K562 (cell line): ENCODE data around the gene NEU1. TPM values are rescaled to one million over a fixed set of nuclear protein-coding genes. Genes with fewer than 3 reads are reported as not detected.

ENCODE experiments used
- ARID3A ChIP-seq: IDR thresholded peaks from 2 replicates; pipeline ENCODE4 v1.6.1; 2012; ENCODE audit warnings: low read depth, low read length, improper control_type of control experiment, borderline replicate concordance
- ATF4 ChIP-seq: fragments of 450-650 bp; formaldehyde crosslinking; IDR thresholded peaks from 2 replicates; pipeline ENCODE4 v1.4.0; 2022; ENCODE audit warnings: mild to moderate bottlenecking, moderate library complexity
- BCL6 ChIP-seq: fragments of 250-450 bp; sonication (Bioruptor Pico); IDR thresholded peaks from 2 replicates; pipeline ENCODE4 v1.4.0; 2020
- BRF2 ChIP-seq: IDR thresholded peaks from 3 replicates; pipeline ENCODE4 v1.6.1; 2011; ENCODE audit warnings: borderline replicate concordance, mild to moderate bottlenecking; ENCODE audit not compliant: insufficient read length, insufficient read depth
- FOXJ3 ChIP-seq: sonication (generic); formaldehyde crosslinking; IDR thresholded peaks from 2 replicates; pipeline ENCODE4 v1.4.0; 2020; ENCODE audit warnings: mild to moderate bottlenecking, missing genetic modification reagents
- GTF2E2 ChIP-seq: fragments of 200-800 bp; sonication (Bioruptor generic); IDR thresholded peaks from 2 replicates; pipeline ENCODE4 v1.6.1; 2016; ENCODE audit warnings: missing genetic modification characterization, missing compliant biosample characterization
- HBP1 ChIP-seq: fragments of 450-650 bp; formaldehyde crosslinking; IDR thresholded peaks from 2 replicates; pipeline ENCODE4 v1.4.0; 2022; ENCODE audit warnings: missing genetic modification characterization
- MAFF ChIP-seq: IDR thresholded peaks from 2 replicates; pipeline ENCODE4 v1.6.1; 2012; ENCODE audit warnings: low read length, improper control_type of control experiment
- NR1H2 ChIP-seq: sonication (generic); formaldehyde crosslinking; IDR thresholded peaks from 2 replicates; pipeline ENCODE4 v1.4.0; 2020; ENCODE audit warnings: mild to moderate bottlenecking, missing genetic modification reagents
- PATZ1 ChIP-seq: fragments of 250-450 bp; sonication (Bioruptor Pico); IDR thresholded peaks from 2 replicates; pipeline ENCODE4 v1.5.0; 2020; ENCODE audit warnings: mild to moderate bottlenecking, borderline replicate concordance
- POLR2H ChIP-seq: IDR thresholded peaks from 2 replicates; pipeline ENCODE4 v1.6.1; 2016; ENCODE audit warnings: missing genetic modification characterization, low read depth, mild to moderate bottlenecking, control low read depth, missing compliant biosample characterization, moderate library complexity
- TGIF2 ChIP-seq: sonication (generic); formaldehyde crosslinking; IDR thresholded peaks from 2 replicates; pipeline ENCODE4 v1.8.1; 2022; ENCODE audit warnings: mild to moderate bottlenecking, missing genetic modification reagents, moderate library complexity
- VEZF1 ChIP-seq: fragments of 200-800 bp; sonication (Bioruptor generic); IDR thresholded peaks from 2 replicates; pipeline ENCODE4 v1.6.1; 2017; ENCODE audit warnings: missing genetic modification characterization, missing compliant biosample characterization
- XRCC5 ChIP-seq: fragments of 200-400 bp; formaldehyde crosslinking; IDR thresholded peaks from 2 replicates; pipeline ENCODE4 v1.6.1; 2017; ENCODE audit warnings: low read depth, mild to moderate bottlenecking, low read length
- ZNF239 ChIP-seq: fragments of 250-450 bp; sonication (Bioruptor Pico); IDR thresholded peaks from 2 replicates; pipeline ENCODE4 v1.4.0; 2020; ENCODE audit warnings: mild to moderate bottlenecking
- ZNF354B ChIP-seq: fragments of 250-450 bp; sonication (Bioruptor Pico); IDR thresholded peaks from 2 replicates; pipeline ENCODE4 v1.4.0; 2020
- ZNF444 ChIP-seq: fragments of 250-450 bp; sonication (Bioruptor Pico); IDR thresholded peaks from 2 replicates; pipeline ENCODE4 v1.4.0; 2020; ENCODE audit warnings: mild to moderate bottlenecking, moderate library complexity
- ZNF644 ChIP-seq: fragments of 200-800 bp; sonication (Bioruptor generic); IDR thresholded peaks from 2 replicates; pipeline ENCODE4 v1.6.1; 2016; ENCODE audit warnings: low read depth, missing genetic modification characterization, missing compliant biosample characterization
- ZNF655 ChIP-seq: fragments of 250-450 bp; sonication (Bioruptor Pico); IDR thresholded peaks from 2 replicates; pipeline ENCODE4 v1.5.0; 2021
- polyA plus RNA-seq, 8 experiments: library from polyadenylated mRNA; depleted of rRNA in 4 of 8; stranded (reverse) in 5 of 8; unstranded in 3 of 8; fragments of >200 nt; fragmentation: Nextera tagmentation in 2 of 8; fragmentation: Illumina TruSeq in 1 of 8; extraction: Ambion mirVana in 2 of 8; extraction: Trizol in 1 of 8; gene quantifications; 2 replicates each; pipeline versions ENCODE4 v1.2.1 to v1.2.3, GENCODE V29; 2011 to 2014; ENCODE audit warnings: inconsistent platforms in 1 of 8, missing spikeins in 1 of 8
- total RNA-seq, 7 experiments: library from RNA; depleted of rRNA in 6 of 7; stranded (reverse); fragments of >200 nt in 6 of 7; fragmentation: Illumina TruSeq in 2 of 7; extraction: Trizol in 2 of 7; gene quantifications; 2 replicates each; pipeline versions ENCODE4 v1.2.1 to v1.2.3, GENCODE V29; 2011 to 2021; ENCODE audit warnings: low replicate concordance in 1 of 7

Gene NEU1
- total and polyA plus RNA-seq, 9 of the 15 experiments (the other 6 are each of a cell fraction or from before 2014, with no cell fraction given): 14.8 to 67.8 (median 51.0) TPM

GRCh38 chr6:31814677-31815024 lies 48.0 kb downstream of the NEU1 start (continued):
- TF ChIP-seq POLR2H (tag) (no peak), ZNF444 (CRISPR knock-in tag) (peak; percentile 63; the same call in 1 of the 2 replicates), TGIF2 (CRISPR knock-in tag) (no peak), XRCC5 (no peak), ATF4 (CRISPR knock-in tag) (peak; percentile 75; the same call in 1 of the 2 replicates), ZNF644 (no peak), BCL6 (CRISPR knock-in tag) (no peak), ZNF655 (CRISPR knock-in tag) (no peak), ARID3A (peak; percentile 4; the same call in 1 of the 2 replicates), HBP1 (CRISPR knock-in tag) (peak; percentile 86), NR1H2 (CRISPR knock-in tag) (no peak), GTF2E2 (tag) (no peak), ZNF239 (CRISPR knock-in tag) (no peak), MAFF (no peak), FOXJ3 (CRISPR knock-in tag) (no peak), PATZ1 (CRISPR knock-in tag) (peak; percentile 73; the same call in 1 of the 2 replicates), ZNF354B (CRISPR knock-in tag) (no peak), BRF2 (no peak), VEZF1 (CRISPR knock-in tag) (no peak)
